Fibroblast of lung (primary cell): Measurements from ENCODE around the gene PRKAB2. TPM values are rescaled to one million over a fixed set of nuclear protein-coding genes. Genes with fewer than 3 reads are reported as not detected.
A peak's percentile ranks its signal among the peaks of the same experiment; 100 is the strongest.

Experiments used
- DNase-seq, 2 donors: peaks; one replicate each; pipeline versions ENCODE4 v3.0.0 to v3.0.0-alpha.2; 2010; ENCODE audit warnings: low read depth in 2 of 2
- H2AFZ ChIP-seq: 2 replicates; pipeline ENCODE4 v1.5.1; 2012; ENCODE audit warnings: low read length, control low read depth, inconsistent platforms
- H3K27ac ChIP-seq: 2 replicates; pipeline ENCODE4 v1.5.1; 2011; ENCODE audit warnings: low read length, control low read depth; ENCODE audit not compliant: insufficient read depth
- H3K27me3 ChIP-seq: 2 replicates; pipeline ENCODE4 v1.5.1; 2011; ENCODE audit warnings: mild to moderate bottlenecking, low read length; ENCODE audit not compliant: control insufficient read depth, insufficient read depth
- H3K36me3 ChIP-seq: 2 replicates; pipeline ENCODE4 v1.5.1; 2011; ENCODE audit warnings: low read length; ENCODE audit not compliant: control insufficient read depth, insufficient read depth
- H3K4me1 ChIP-seq: 2 replicates; pipeline ENCODE4 v1.5.1; 2011; ENCODE audit warnings: low read length; ENCODE audit not compliant: control insufficient read depth, insufficient read depth; ENCODE audit errors: extremely low read depth
- H3K4me2 ChIP-seq: 2 replicates; pipeline ENCODE4 v1.5.1; 2011; ENCODE audit warnings: low read length, control low read depth; ENCODE audit not compliant: insufficient read depth; ENCODE audit errors: extremely low read depth
- H3K4me3 ChIP-seq, 4 experiments: fragments of 200-600 bp in 1 of 4; sonication (generic) in 1 of 4; replicated peaks in 1 of 4; 2 replicates each; pipeline ENCODE4 v1.5.1; 2011 to 2016; ENCODE audit warnings: low read length in 4 of 4, low read depth in 3 of 4, mild to moderate bottlenecking in 3 of 4, control low read depth in 2 of 4, inconsistent platforms in 1 of 4, mixed read lengths in 1 of 4; ENCODE audit not compliant: insufficient read depth in 1 of 4; ENCODE audit errors: control extremely low read depth in 1 of 4
- H3K79me2 ChIP-seq: 2 replicates; pipeline ENCODE4 v1.5.1; 2012; ENCODE audit warnings: mild to moderate bottlenecking, low read length, inconsistent platforms; ENCODE audit not compliant: control insufficient read depth, insufficient read depth
- H3K9ac ChIP-seq: 2 replicates; pipeline ENCODE4 v1.5.1; 2011; ENCODE audit warnings: mild to moderate bottlenecking, low read length, control low read depth; ENCODE audit not compliant: insufficient read depth
- H3K9me3 ChIP-seq: 2 replicates; pipeline ENCODE4 v1.5.1; 2012; ENCODE audit warnings: low read depth, low read length; ENCODE audit not compliant: control insufficient read depth, insufficient read depth
- H4K20me1 ChIP-seq: 2 replicates; pipeline ENCODE4 v1.5.1; 2011; ENCODE audit warnings: low read length; ENCODE audit not compliant: control insufficient read depth, insufficient read depth; ENCODE audit errors: extremely low read depth
- CTCF ChIP-seq, 2 donors: IDR thresholded peaks in 1 of 2; conservative IDR thresholded peaks in 1 of 2; 1 replicate in 1 of 2; 2 replicates in 1 of 2; pipeline ENCODE4 v1.5.1; 2011 to 2012; ENCODE audit warnings: low read length in 2 of 2, control low read depth in 1 of 2, inconsistent platforms in 1 of 2, low read depth in 1 of 2, mild to moderate bottlenecking in 1 of 2
- EZH2 ChIP-seq: IDR thresholded peaks from 2 replicates; pipeline ENCODE4 v1.5.1; 2012; ENCODE audit warnings: low read length, control low read depth, mild to moderate bottlenecking; ENCODE audit errors: missing control alignments
- polyA plus RNA-seq, 2 donors: library from polyadenylated mRNA; depleted of rRNA in 1 of 2; stranded (reverse) in 1 of 2; unstranded in 1 of 2; fragments of >200 nt; gene quantifications; 2 replicates each; pipeline ENCODE4 v1.2.1, GENCODE V29; 2011 to 2012; ENCODE audit warnings: missing spikeins in 1 of 2
- total RNA-seq: library from RNA; depleted of rRNA; stranded (reverse); fragments of >200 nt; gene quantifications from 2 replicates; pipeline ENCODE4 v1.2.1, GENCODE V29; 2014

The PRKAB2 gene
- total and polyA plus RNA-seq, 2 donors (not counting 1 experiment from before 2014, with no cell fraction given) = 22.0 to 23.8 TPM

GRCh38 chr1:147207192-147207591 is 34.9 kb upstream of the PRKAB2 start:
- H3K4me1 ChIP-seq = no peaks in the 10 kb centered on the region
- DNase-seq = no peak
- no peak overlapping the region for H3K27ac ChIP-seq
- no peak overlapping the region for H2AFZ ChIP-seq
- no peaks in the 10 kb centered on the region for H3K79me2 ChIP-seq
- H3K27me3 ChIP-seq = no peaks in the 10 kb centered on the region
- H3K36me3 ChIP-seq = no peaks in the 10 kb centered on the region
- no peak overlapping the region for H3K4me3 ChIP-seq
- no peak overlapping the region for H3K9ac ChIP-seq
- H3K9me3 ChIP-seq = no peaks in the 10 kb centered on the region
- no peak overlapping the region for H3K4me2 ChIP-seq
- no peaks in the 10 kb centered on the region for H4K20me1 ChIP-seq
- TF ChIP-seq EZH2 = no peak
- no peak for TF ChIP-seq CTCF (conservative IDR thresholded peaks at IDR 0.05 in 1 of 2, IDR thresholded peaks at IDR 0.05 in 1 of 2; ENCODE audit: low read depth in 1 of 2, low read length in 2 of 2)

GRCh38 chr1:147204080-147204479 is 31.8 kb upstream of the PRKAB2 start:
- H3K27me3 ChIP-seq = no peaks in the 10 kb centered on the region
- no peak overlapping the region for H3K27ac ChIP-seq
- H3K79me2 ChIP-seq = no peaks in the 10 kb centered on the region
- DNase-seq = no peak
- H4K20me1 ChIP-seq = no peaks in the 10 kb centered on the region
- no peak for TF ChIP-seq CTCF (conservative IDR thresholded peaks at IDR 0.05 in 1 of 2, IDR thresholded peaks at IDR 0.05 in 1 of 2; ENCODE audit: low read depth in 1 of 2, low read length in 2 of 2)
- TF ChIP-seq EZH2 = no peak
- H3K4me3 ChIP-seq = no peak overlapping the region
- H2AFZ ChIP-seq = no peak overlapping the region
- H3K4me2 ChIP-seq = no peak overlapping the region
- H3K4me1 ChIP-seq = peaks cover 3% of the 10 kb centered on the region
- H3K9ac ChIP-seq = no peak overlapping the region
- no peaks in the 10 kb centered on the region for H3K9me3 ChIP-seq
- H3K36me3 ChIP-seq = no peaks in the 10 kb centered on the region

GRCh38 chr1:147202576-147202975 is 30.3 kb upstream of the PRKAB2 start:
- Histone ChIP-seq H3K4me3 (no peak overlapping the region), H3K27ac (no peak overlapping the region), H3K9ac (no peak overlapping the region), H3K79me2 (no peaks in the 10 kb centered on the region), H3K4me1 (peaks cover 3% of the 10 kb centered on the region), H3K4me2 (no peak overlapping the region), H3K27me3 (no peaks in the 10 kb centered on the region), H3K9me3 (no peaks in the 10 kb centered on the region), H2AFZ (no peak overlapping the region), H4K20me1 (no peaks in the 10 kb centered on the region), H3K36me3 (no peaks in the 10 kb centered on the region)
- no peak for TF ChIP-seq EZH2
- TF ChIP-seq CTCF (conservative IDR thresholded peaks at IDR 0.05 in 1 of 2, IDR thresholded peaks at IDR 0.05 in 1 of 2; ENCODE audit: low read depth in 1 of 2, low read length in 2 of 2) = no peak
- peak in 1 of 2 donors; percentile 6 for DNase-seq
